ENCODE data around the gene CNOT1. TPM values are rescaled to one million over a fixed set of nuclear protein-coding genes. Genes with fewer than 3 reads are reported as not detected.

CNOT1 gene
- total RNA-seq, 4 donors from 2014 or later, result 93.8 to 124 (median 110) TPM

- peaks cover 0 to 11% of the 10 kb centered on the region in 2 donors for H3K36me3 ChIP-seq
- no peak for TF ChIP-seq POLR2A (IDR thresholded peaks at IDR 0.05)
- no peak for TF ChIP-seq POLR2AphosphoS5 (IDR thresholded peaks at IDR 0.05)
- TF ChIP-seq CTCF (IDR thresholded peaks at IDR 0.05), result no peak
- no peak for TF ChIP-seq EP300 (IDR thresholded peaks at IDR 0.05)
- no peaks in the 10 kb centered on the region for H3K9me3 ChIP-seq
- peak; percentile 48 for ATAC-seq
- H3K4me1 ChIP-seq, result peaks cover 0 to 46% (median 20%) of the 10 kb centered on the region in 3 donors
- H3K27me3 ChIP-seq, result no peaks in the 10 kb centered on the region
- peak overlapping the region; percentile 90 to 100 (median 98) for H3K27ac ChIP-seq
- H3K4me3 ChIP-seq, result peak overlapping the region; percentile 76 to 97
- 0 to 3% methylated on average over 2 to 8 of the region's 53 CpGs for WGBS, 2 donors (ENCODE audit: low coverage in 1 of 2)
Observed at GRCh38 chr16:58628845-58629732, 537 bp downstream of the CNOT1 start.

- H3K4me1 ChIP-seq, result peaks cover 0 to 48% (median 20%) of the 10 kb centered on the region in 3 donors
- ATAC-seq, result no peak
- H3K9me3 ChIP-seq, result no peaks in the 10 kb centered on the region
- no peaks in the 10 kb centered on the region for H3K27me3 ChIP-seq
- peaks cover 0 to 50% of the 10 kb centered on the region in 2 donors for H3K36me3 ChIP-seq
- WGBS, 2 donors (ENCODE audit: low coverage in 1 of 2), result 85 to 92% methylated on average over 6 to 7 of the region's 7 CpGs
- H3K4me3 ChIP-seq, result no peak overlapping the region
- H3K27ac ChIP-seq, result no peak overlapping the region
- TF ChIP-seq CTCF (IDR thresholded peaks at IDR 0.05) (no peak), POLR2A (IDR thresholded peaks at IDR 0.05) (no peak), POLR2AphosphoS5 (IDR thresholded peaks at IDR 0.05) (no peak), EP300 (IDR thresholded peaks at IDR 0.05) (no peak)
Observed at GRCh38 chr16:58624209-58624608, 5.4 kb downstream of the CNOT1 start.

GRCh38 chr16:58620396-58620795 is 9.2 kb downstream of the CNOT1 start:
- Histone ChIP-seq H3K9me3 (no peaks in the 10 kb centered on the region), H3K27ac (no peak overlapping the region), H3K36me3 (peaks cover 0 to 71% of the 10 kb centered on the region in 2 donors), H3K4me3 (no peak overlapping the region), H3K4me1 (peaks cover 0 to 15% (median 0%) of the 10 kb centered on the region in 3 donors), H3K27me3 (no peaks in the 10 kb centered on the region)
- 76 to 98% methylated on average over 2 to 7 of the region's 10 CpGs for WGBS, 2 donors (ENCODE audit: low coverage in 1 of 2)
- no peak for TF ChIP-seq CTCF (IDR thresholded peaks at IDR 0.05)
- no peak for TF ChIP-seq POLR2A (IDR thresholded peaks at IDR 0.05)
- no peak for TF ChIP-seq EP300 (IDR thresholded peaks at IDR 0.05)
- no peak for TF ChIP-seq POLR2AphosphoS5 (IDR thresholded peaks at IDR 0.05)
- no peak for ATAC-seq

- peaks cover 0 to 45% of the 10 kb centered on the region in 2 donors for H3K36me3 ChIP-seq
- 66% methylated on average over 3 of the region's 3 CpGs; no CpG with 5 or more reads in 1 of the 2 donors for WGBS, 2 donors (ENCODE audit: low coverage in 1 of 2)
- no peak overlapping the region for H3K27ac ChIP-seq
- peaks cover 0 to 18% (median 0%) of the 10 kb centered on the region in 3 donors for H3K4me1 ChIP-seq
- no peaks in the 10 kb centered on the region for H3K27me3 ChIP-seq
- ATAC-seq, result no peak
- H3K9me3 ChIP-seq, result no peaks in the 10 kb centered on the region
- TF ChIP-seq POLR2A (IDR thresholded peaks at IDR 0.05) (no peak), EP300 (IDR thresholded peaks at IDR 0.05) (no peak), POLR2AphosphoS5 (IDR thresholded peaks at IDR 0.05) (no peak), CTCF (IDR thresholded peaks at IDR 0.05) (no peak)
- H3K4me3 ChIP-seq, result no peak overlapping the region
Observed at GRCh38 chr16:58615280-58615679, 14.3 kb downstream of the CNOT1 start.
